Measurements from ENCODE around the gene MAMSTR.

- no peak for TF ChIP-seq CTCF (conservative IDR thresholded peaks at IDR 0.05; ENCODE audit: low read depth, low read length)
- TF ChIP-seq EZH2 (IDR thresholded peaks at IDR 0.05; ENCODE audit: low read length, unreplicated experiment) = no peak
- no peak for TF ChIP-seq EZH2phosphoT487 (IDR thresholded peaks at IDR 0.05; ENCODE audit: borderline replicate concordance, low read length)
These were observed 30.8 kb upstream of the MAMSTR start for GRCh38 chr19:48750351-48750750.

All from PC-3 (cell line).